Lung (tissue), 12 donors: ENCODE measurements around the gene SP8. TPM values are rescaled to one million over a fixed set of nuclear protein-coding genes. Genes with fewer than 3 reads are reported as not detected.
A peak's percentile ranks its signal among the peaks of the same experiment; 100 is the strongest.

Experiments
- ATAC-seq: fragments of 200-7000 bp; cut with Tn5 transposase; one replicate; pipeline ENCODE4 v1.9.1; 2020; ENCODE audit warnings: moderate number of reproducible peaks; ENCODE audit not compliant: insufficient read depth, low FRiP score
- DNase-seq, 3 donors: peaks; one replicate each; pipeline ENCODE4 v3.0.0-alpha.2; 2013 to 2017
- H3K27ac ChIP-seq, 2 donors: one replicate each; pipeline ENCODE4 v1.5.1; 2013; ENCODE audit warnings: mild to moderate bottlenecking in 2 of 2, moderate library complexity in 2 of 2, control low read depth in 1 of 2, inconsistent platforms in 1 of 2, low read depth in 1 of 2, low read length in 1 of 2
- H3K27me3 ChIP-seq, 3 donors: one replicate each; pipeline ENCODE4 v1.5.1; 2013; ENCODE audit warnings: low read length in 2 of 3; ENCODE audit not compliant: control insufficient read depth in 3 of 3, insufficient read depth in 3 of 3
- H3K36me3 ChIP-seq, 4 donors: one replicate each; pipeline ENCODE4 v1.5.1; 2013; ENCODE audit warnings: low read length in 4 of 4, mild to moderate bottlenecking in 1 of 4, moderate library complexity in 1 of 4; ENCODE audit not compliant: control insufficient read depth in 4 of 4, insufficient read depth in 4 of 4
- H3K4me1 ChIP-seq, 5 donors: one replicate each; pipeline ENCODE4 v1.5.1; 2013; ENCODE audit warnings: low read length in 5 of 5, mild to moderate bottlenecking in 2 of 5, moderate library complexity in 1 of 5; ENCODE audit not compliant: control insufficient read depth in 5 of 5, insufficient read depth in 5 of 5
- H3K4me3 ChIP-seq: one replicate; pipeline ENCODE4 v1.5.1; 2013; ENCODE audit warnings: mild to moderate bottlenecking, control low read depth, moderate library complexity
- H3K9ac ChIP-seq, 2 donors: one replicate each; pipeline ENCODE4 v1.5.1; 2013; ENCODE audit warnings: low read length in 2 of 2, control low read depth in 1 of 2; ENCODE audit not compliant: insufficient read depth in 1 of 2
- H3K9me3 ChIP-seq, 4 donors: one replicate each; pipeline ENCODE4 v1.5.1; 2013; ENCODE audit warnings: low read length in 3 of 4, mild to moderate bottlenecking in 1 of 4, moderate library complexity in 1 of 4; ENCODE audit not compliant: control insufficient read depth in 4 of 4, insufficient read depth in 3 of 4
- CTCF ChIP-seq: IDR thresholded peaks from 2 replicates; pipeline ENCODE4 v1.5.1; 2012; ENCODE audit warnings: mild to moderate bottlenecking; ENCODE audit errors: control extremely low read depth, extremely low read depth
- WGBS, 2 donors: extraction: QIAGEN DNeasy Blood & Tissue Kit; methylation state at CpG; one replicate each; pipeline ENCODE4 v1.1.7; 2013; 5-methylcytosine and 5-hydroxymethylcytosine counted together
- polyA plus RNA-seq, 2 donors: library from polyadenylated mRNA; stranded (reverse); fragments of 200-250 nt; gene quantifications; one replicate each; pipeline ENCODE4 v1.2.1, GENCODE V29; 2013
- total RNA-seq, 2 donors: library from RNA; depleted of rRNA in 1 of 2; stranded (reverse); fragments of >200 nt in 1 of 2; gene quantifications; one replicate each; pipeline ENCODE4 v1.2.1, GENCODE V29; 2014 to 2021
- donor health status: control.
- donor health status: control.
- donor health status: Bipolar disorder and iron deficiency.
- donor health status: healthy.
- donor health status: DM: yes; HTN: yes; CAD: no.

Gene SP8
- total and polyA plus RNA-seq, 4 donors = not detected

- ATAC-seq = no peak
- DNase-seq = peak in 1 of 3 donors; percentile 5
- no peak overlapping the region for H3K4me3 ChIP-seq
- peaks cover 14 to 88% (median 83%) of the 10 kb centered on the region in 3 donors for H3K27me3 ChIP-seq
- TF ChIP-seq CTCF = no peak
- H3K36me3 ChIP-seq = no peaks in the 10 kb centered on the region
- peaks cover 0 to 15% (median 0%) of the 10 kb centered on the region in 4 donors for H3K9me3 ChIP-seq
- WGBS, 2 donors = 4 to 7% methylated on average over 78 to 93 of the region's 93 CpGs
- no peak overlapping the region for H3K27ac ChIP-seq
- no peak overlapping the region for H3K9ac ChIP-seq
- H3K4me1 ChIP-seq = peaks cover 0 to 24% (median 5%) of the 10 kb centered on the region in 5 donors
Measured at GRCh38 chr7:20784388-20785156, 2.1 kb downstream of the SP8 start.

GRCh38 chr7:20783700-20784387 is 2.8 kb downstream of the SP8 start:
- TF ChIP-seq CTCF = no peak
- Histone ChIP-seq H3K36me3 (no peaks in the 10 kb centered on the region), H3K4me3 (no peak overlapping the region), H3K27me3 (peaks cover 9 to 88% (median 84%) of the 10 kb centered on the region in 3 donors), H3K27ac (no peak overlapping the region), H3K9me3 (peaks cover 0 to 15% (median 0%) of the 10 kb centered on the region in 4 donors), H3K4me1 (peaks cover 0 to 24% (median 5%) of the 10 kb centered on the region in 5 donors), H3K9ac (no peak overlapping the region)
- WGBS, 2 donors = 2 to 4% methylated on average over 40 to 49 of the region's 49 CpGs
- DNase-seq (peak in 2 of 3 donors; percentile 56 to 65), ATAC-seq (peak; percentile 31)

GRCh38 chr7:20783125-20783699 is 3.5 kb downstream of the SP8 start:
- Histone ChIP-seq H3K9me3 (peaks cover 0 to 15% (median 0%) of the 10 kb centered on the region in 4 donors), H3K36me3 (no peaks in the 10 kb centered on the region), H3K27me3 (peaks cover 8 to 87% (median 84%) of the 10 kb centered on the region in 3 donors), H3K9ac (no peak overlapping the region), H3K4me3 (no peak overlapping the region), H3K27ac (no peak overlapping the region), H3K4me1 (peaks cover 0 to 24% (median 5%) of the 10 kb centered on the region in 5 donors)
- TF ChIP-seq CTCF = no peak
- DNase-seq (no peak), ATAC-seq (no peak)
- 13 to 18% methylated on average over 15 of the region's 15 CpGs for WGBS, 2 donors
